Kidney epithelial cell (primary cell): ENCODE measurements around the gene TENM4. TPM values are rescaled to one million over a fixed set of nuclear protein-coding genes. Genes with fewer than 3 reads are reported as not detected.

Experiments
- DNase-seq: peaks from one replicate; pipeline ENCODE4 v3.0.0-alpha.2; 2010; ENCODE audit warnings: low read depth
- H3K27me3 ChIP-seq: 2 replicates; pipeline ENCODE4 v1.6.0; 2011; ENCODE audit warnings: low read length; ENCODE audit not compliant: control insufficient read depth, insufficient read depth
- H3K36me3 ChIP-seq: 2 replicates; pipeline ENCODE4 v1.5.1; 2011; ENCODE audit warnings: low read length; ENCODE audit not compliant: control insufficient read depth, insufficient read depth
- H3K4me3 ChIP-seq: 2 replicates; pipeline ENCODE4 v1.5.1; 2011; ENCODE audit warnings: low read depth, mild to moderate bottlenecking, control low read depth, low read length
- CTCF ChIP-seq: IDR thresholded peaks from 2 replicates; pipeline ENCODE4 v1.5.1; 2011; ENCODE audit warnings: mild to moderate bottlenecking, moderate library complexity, low read length, control low read depth, inconsistent platforms; ENCODE audit not compliant: insufficient read depth, poor library complexity, severe bottlenecking
- total RNA-seq: library from RNA; depleted of rRNA; stranded (reverse); fragments of >200 nt; gene quantifications from 2 replicates; pipeline ENCODE4 v1.2.3, GENCODE V29; 2015

Gene TENM4
- total RNA-seq, 1 donor from 2014 or later, result 35.3 TPM

- Histone ChIP-seq H3K27me3 (no peaks in the 10 kb centered on the region), H3K4me3 (no peak overlapping the region), H3K36me3 (no peaks in the 10 kb centered on the region)
- no peak for TF ChIP-seq CTCF
- DNase-seq, result no peak
Observed at GRCh38 chr11:78943841-78944240, 497.0 kb downstream of the TENM4 start.

DNA sequence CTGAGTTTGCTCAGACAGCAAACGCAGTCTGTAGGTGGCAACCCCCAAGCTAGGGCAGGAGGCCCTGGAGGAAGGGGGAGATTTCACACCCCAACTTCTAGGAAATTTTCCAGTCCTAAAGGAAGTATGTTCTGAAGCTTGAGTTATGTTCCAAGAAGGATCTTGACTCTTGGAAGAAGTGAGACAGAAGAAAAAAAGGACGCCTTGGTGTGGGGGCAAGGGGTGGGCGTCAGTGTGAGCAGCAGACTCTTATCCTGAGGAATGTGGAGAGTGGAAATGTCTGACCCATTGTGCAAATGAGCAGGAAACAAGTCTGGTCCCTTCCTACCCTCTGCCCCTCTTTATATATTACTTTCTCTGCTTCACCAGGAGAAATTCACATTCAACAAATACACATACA lies 497.7 kb downstream of the TENM4 start:
- DNase-seq, result no peak
- Histone ChIP-seq H3K4me3 (no peak overlapping the region), H3K27me3 (no peaks in the 10 kb centered on the region), H3K36me3 (no peaks in the 10 kb centered on the region)
- no peak for TF ChIP-seq CTCF

GRCh38 chr11:78941226-78941851 lies 499.5 kb downstream of the TENM4 start:
- DNase-seq, result no peak
- no peaks in the 10 kb centered on the region for H3K36me3 ChIP-seq
- no peaks in the 10 kb centered on the region for H3K27me3 ChIP-seq
- no peak overlapping the region for H3K4me3 ChIP-seq
- no peak for TF ChIP-seq CTCF

GRCh38 chr11:78940500-78941225 lies 500.2 kb downstream of the TENM4 start:
- Histone ChIP-seq H3K4me3 (no peak overlapping the region), H3K27me3 (no peaks in the 10 kb centered on the region), H3K36me3 (no peaks in the 10 kb centered on the region)
- DNase-seq, result no peak
- no peak for TF ChIP-seq CTCF

- no peaks in the 10 kb centered on the region for H3K36me3 ChIP-seq
- DNase-seq, result no peak
- H3K4me3 ChIP-seq, result no peak overlapping the region
- TF ChIP-seq CTCF, result no peak
- no peaks in the 10 kb centered on the region for H3K27me3 ChIP-seq
Observed at GRCh38 chr11:78938971-78939370, 501.9 kb downstream of the TENM4 start.

- DNase-seq, result no peak
Observed at GRCh38 chr11:78938036-78938435, 502.8 kb downstream of the TENM4 start.

More at GRCh38 chr11:78938036-78938435, 502.8 kb downstream of the TENM4 start:
- H3K4me3 ChIP-seq, result no peak overlapping the region
- TF ChIP-seq CTCF, result no peak
- H3K27me3 ChIP-seq, result no peaks in the 10 kb centered on the region
- H3K36me3 ChIP-seq, result no peaks in the 10 kb centered on the region
